ENCODE measurements around the gene ARHGAP27. TPM values are rescaled to one million over a fixed set of nuclear protein-coding genes. Genes with fewer than 3 reads are reported as not detected.

ARHGAP27 gene
- total and polyA plus RNA-seq, 2 of the 13 experiments (the other 11 are each of a cell fraction or from before 2014, with no cell fraction given) = 15.5 to 18.9 TPM

GRCh38 chr17:45367216-45367615 is 65.5 kb downstream of the ARHGAP27 start:
- no peak overlapping the region for H3K27ac ChIP-seq (ENCODE audit: extremely low read length, insufficient read depth, low read length)
- POLR2A ChIA-PET = no interaction called here
- no peaks in the 10 kb centered on the region for H3K36me3 ChIP-seq (replicated peaks in 1 of 2; ENCODE audit: control insufficient read depth in 1 of 2, insufficient read depth in 2 of 2, low read length in 2 of 2)
- no peak overlapping the region for H3K9ac ChIP-seq (ENCODE audit: insufficient read depth, low read depth, low read length)
- DNase-seq (ENCODE audit: low spot score) (no peak), FAIRE-seq (no peak), ATAC-seq (no peak)
- 78% methylated on average over 4 of the region's 7 CpGs for WGBS (ENCODE audit: low lambda C conversion rate)
- BruUV-seq (replicated peaks) = no TSS peak
- intact Hi-C loops (cut with micrococcal nuclease; ENCODE audit: unreplicated experiment) (no loop called here), in situ Hi-C loops (cut with HindIII; ENCODE audit: extremely low pct_ligation_motif_present, low pct_unique_long_range_greater_than_20kb) (no loop called here)
- H3K79me2 ChIP-seq (ENCODE audit: insufficient read depth, low read length) = no peaks in the 10 kb centered on the region
- peaks cover 2 to 16% of the 10 kb centered on the region in 2 experiments; a peak in 2 of 5 replicates for H3K27me3 ChIP-seq (ENCODE audit: control insufficient read depth in 1 of 2, insufficient read depth in 2 of 2, low read length in 2 of 2)
- no peaks in the 10 kb centered on the region for H4K20me1 ChIP-seq (ENCODE audit: insufficient read depth, low read length)
- H2AFZ ChIP-seq (ENCODE audit: low read length) = no peak overlapping the region
- H3K4me1 ChIP-seq (ENCODE audit: insufficient read depth, low read length) = peaks cover 13% of the 10 kb centered on the region
- no peak for TF ChIP-seq ZNF484 (CRISPR knock-in tag; IDR thresholded peaks at IDR 0.05; ENCODE audit: borderline replicate concordance, low read depth)
- no peak for TF ChIP-seq TGIF2 (CRISPR knock-in tag; IDR thresholded peaks at IDR 0.05)
- no peak for TF ChIP-seq ZNF205 (CRISPR knock-in tag; IDR thresholded peaks at IDR 0.05)
- TF ChIP-seq CREM (IDR thresholded peaks at IDR 0.05) = no peak
- no peak for TF ChIP-seq CREM (CRISPR knock-in tag; IDR thresholded peaks at IDR 0.05)
- TF ChIP-seq ZNF660 (CRISPR knock-in tag; IDR thresholded peaks at IDR 0.05; ENCODE audit: borderline replicate concordance, low read depth) = no peak
- CTCF ChIA-PET (ENCODE audit: low intra/inter-chr PET ratio, low total read pairs) = interaction anchor here (1.2 kb wide), 1 partner anchor 19 kb away, joined by 3 read pairs; no protein-coding TSS in a partner anchor
- H3K4me3 ChIP-seq (replicated peaks in 1 of 3; ENCODE audit: insufficient read depth in 1 of 3, low read depth in 2 of 3, low read length in 3 of 3) = no peak overlapping the region
- H3K4me2 ChIP-seq (ENCODE audit: low read depth, low read length) = no peak overlapping the region
- no peaks in the 10 kb centered on the region for H3K9me3 ChIP-seq (ENCODE audit: low read length)

GRCh38 chr17:45366691-45367090 is 66.0 kb downstream of the ARHGAP27 start:
- WGBS (ENCODE audit: low lambda C conversion rate) = 49% methylated on average over 6 of the region's 6 CpGs
- no peak overlapping the region for H3K4me3 ChIP-seq (replicated peaks in 1 of 3; ENCODE audit: insufficient read depth in 1 of 3, low read depth in 2 of 3, low read length in 3 of 3)
- no peaks in the 10 kb centered on the region for H3K79me2 ChIP-seq (ENCODE audit: insufficient read depth, low read length)
- ChIA-PET CTCF (ENCODE audit: low intra/inter-chr PET ratio, low total read pairs) (interaction anchor here (1.2 kb wide), 1 partner anchor 19 kb away, joined by 3 read pairs; no protein-coding TSS in a partner anchor), POLR2A (no interaction called here)
- ATAC-seq = no peak
- BruUV-seq (replicated peaks) = no TSS peak
- H3K36me3 ChIP-seq (replicated peaks in 1 of 2; ENCODE audit: control insufficient read depth in 1 of 2, insufficient read depth in 2 of 2, low read length in 2 of 2) = no peaks in the 10 kb centered on the region
- no peak for DNase-seq (ENCODE audit: low spot score)
- intact Hi-C loops (cut with micrococcal nuclease; ENCODE audit: unreplicated experiment) = no loop called here
- H3K4me1 ChIP-seq (ENCODE audit: insufficient read depth, low read length) = peaks cover 9% of the 10 kb centered on the region
- no peak overlapping the region for H2AFZ ChIP-seq (ENCODE audit: low read length)
- no peaks in the 10 kb centered on the region for H3K9me3 ChIP-seq (ENCODE audit: low read length)
- H3K27me3 ChIP-seq (ENCODE audit: control insufficient read depth in 1 of 2, insufficient read depth in 2 of 2, low read length in 2 of 2) = peaks cover 2 to 17% of the 10 kb centered on the region in 2 experiments; a peak in 2 of 5 replicates
- H3K9ac ChIP-seq (ENCODE audit: insufficient read depth, low read depth, low read length) = no peak overlapping the region
- no peak for TF ChIP-seq ZKSCAN8 (CRISPR knock-in tag; IDR thresholded peaks at IDR 0.05; ENCODE audit: borderline replicate concordance)
- in situ Hi-C loops (cut with HindIII; ENCODE audit: extremely low pct_ligation_motif_present, low pct_unique_long_range_greater_than_20kb) = no loop called here
- no peak overlapping the region for H3K27ac ChIP-seq (ENCODE audit: extremely low read length, insufficient read depth, low read length)
- no peak overlapping the region for H3K4me2 ChIP-seq (ENCODE audit: low read depth, low read length)
- FAIRE-seq = no peak
- no peaks in the 10 kb centered on the region for H4K20me1 ChIP-seq (ENCODE audit: insufficient read depth, low read length)

Measured in HepG2 (cell line).